ENCODE measurements around the gene KISS1R. TPM values are rescaled to one million over a fixed set of nuclear protein-coding genes. Genes with fewer than 3 reads are reported as not detected.

The KISS1R gene
- polyA plus RNA-seq, 3 donors: 0.94 to 1.3 (median 0.98) TPM

GRCh38 chr19:898663-899062, 18.5 kb upstream of the KISS1R start:
- peak; percentile 78 for DNase-seq

- DNase-seq: no peak
Observed at GRCh38 chr19:899336-900042, 17.6 kb upstream of the KISS1R start.

- no peak for DNase-seq
Observed at GRCh38 chr19:900043-900301, 17.2 kb upstream of the KISS1R start.

- DNase-seq: no peak
Observed at GRCh38 chr19:900302-901111, 16.6 kb upstream of the KISS1R start.

GRCh38 chr19:901216-902092, 15.7 kb upstream of the KISS1R start:
- DNase-seq: no peak

GRCh38 chr19:902093-902370, 15.1 kb upstream of the KISS1R start:
- no peak for DNase-seq

- DNase-seq: no peak
Observed at GRCh38 chr19:902446-903226, 14.5 kb upstream of the KISS1R start.

GRCh38 chr19:903266-903797, 13.8 kb upstream of the KISS1R start:
- peak; percentile 75 for DNase-seq

- DNase-seq: no peak
Observed at GRCh38 chr19:904545-904944, 12.6 kb upstream of the KISS1R start.

- DNase-seq: no peak
Observed at GRCh38 chr19:906480-906879, 10.7 kb upstream of the KISS1R start.

GRCh38 chr19:907183-907853, 9.8 kb upstream of the KISS1R start:
- DNase-seq: no peak

GRCh38 chr19:911197-912033, 5.7 kb upstream of the KISS1R start:
- no peak for DNase-seq

- DNase-seq: no peak
Observed at GRCh38 chr19:912181-913079, 4.7 kb upstream of the KISS1R start.

- no peak for DNase-seq
Observed at GRCh38 chr19:913080-913748, 3.9 kb upstream of the KISS1R start, which contains the start of gene R3HDM4. TSS of gene R3HDM4 (minus strand) at chr19:913219. CDS start at chr19:913157, 62 bp downstream.

- peak; percentile 76 for DNase-seq
Observed at GRCh38 chr19:916645-917322, 349 bp upstream of the KISS1R start.

GRCh38 chr19:918152-918437, 962 bp downstream of the KISS1R start:
- no peak for DNase-seq

- DNase-seq: no peak
Observed at GRCh38 chr19:918481-919198, 1.5 kb downstream of the KISS1R start.
